Measurements from ENCODE around the gene PLCB4. TPM values are rescaled to one million over a fixed set of nuclear protein-coding genes. Genes with fewer than 3 reads are reported as not detected.

The PLCB4 gene
- total RNA-seq, 1 donor from 2014 or later: 1.6 TPM

- FAIRE-seq: no peak
These were observed 36.1 kb upstream of the PLCB4 start for GRCh38 chr20:9032758-9033157.

GRCh38 chr20:9035126-9035525 is 33.8 kb upstream of the PLCB4 start:
- FAIRE-seq: no peak
- no peaks in the 10 kb centered on the region for H3K36me3 ChIP-seq (ENCODE audit: control insufficient read depth, insufficient read depth, low read length)
- H3K27me3 ChIP-seq (ENCODE audit: control insufficient read depth, insufficient read depth, low read length): no peaks in the 10 kb centered on the region
- peak; percentile 58 for DNase-seq (ENCODE audit: low read depth)
- no peak overlapping the region for H3K4me3 ChIP-seq (ENCODE audit: low read depth, low read length)
- TF ChIP-seq CTCF (IDR thresholded peaks at IDR 0.05; ENCODE audit: insufficient read depth, low read length, severe bottlenecking): no peak

More at GRCh38 chr20:9032758-9033157, 36.1 kb upstream of the PLCB4 start:
- Histone ChIP-seq H3K27me3 (ENCODE audit: control insufficient read depth, insufficient read depth, low read length) (no peaks in the 10 kb centered on the region), H3K4me3 (ENCODE audit: low read depth, low read length) (no peak overlapping the region), H3K36me3 (ENCODE audit: control insufficient read depth, insufficient read depth, low read length) (no peaks in the 10 kb centered on the region)
- DNase-seq (ENCODE audit: low read depth): no peak
- no peak for TF ChIP-seq CTCF (IDR thresholded peaks at IDR 0.05; ENCODE audit: insufficient read depth, low read length, severe bottlenecking)

GRCh38 chr20:9036593-9036992 is 32.3 kb upstream of the PLCB4 start:
- Histone ChIP-seq H3K4me3 (ENCODE audit: low read depth, low read length) (no peak overlapping the region), H3K27me3 (ENCODE audit: control insufficient read depth, insufficient read depth, low read length) (no peaks in the 10 kb centered on the region), H3K36me3 (ENCODE audit: control insufficient read depth, insufficient read depth, low read length) (no peaks in the 10 kb centered on the region)
- DNase-seq (ENCODE audit: low read depth): peak; percentile 53
- no peak for TF ChIP-seq CTCF (IDR thresholded peaks at IDR 0.05; ENCODE audit: insufficient read depth, low read length, severe bottlenecking)
- no peak for FAIRE-seq

GRCh38 chr20:9038791-9039535 is 29.9 kb upstream of the PLCB4 start:
- H3K36me3 ChIP-seq (ENCODE audit: control insufficient read depth, insufficient read depth, low read length): no peaks in the 10 kb centered on the region

GRCh38 chr20:9040863-9041524 is 27.9 kb upstream of the PLCB4 start:
- DNase-seq (ENCODE audit: low read depth): peak; percentile 40
- no peak for FAIRE-seq
- TF ChIP-seq CTCF (IDR thresholded peaks at IDR 0.05; ENCODE audit: insufficient read depth, low read length, severe bottlenecking): no peak
- no peak overlapping the region for H3K4me3 ChIP-seq (ENCODE audit: low read depth, low read length)
- H3K36me3 ChIP-seq (ENCODE audit: control insufficient read depth, insufficient read depth, low read length): no peaks in the 10 kb centered on the region
- H3K27me3 ChIP-seq (ENCODE audit: control insufficient read depth, insufficient read depth, low read length): no peaks in the 10 kb centered on the region

More at GRCh38 chr20:9038791-9039535, 29.9 kb upstream of the PLCB4 start:
- Histone ChIP-seq H3K27me3 (ENCODE audit: control insufficient read depth, insufficient read depth, low read length) (no peaks in the 10 kb centered on the region), H3K4me3 (ENCODE audit: low read depth, low read length) (no peak overlapping the region)
- no peak for TF ChIP-seq CTCF (IDR thresholded peaks at IDR 0.05; ENCODE audit: insufficient read depth, low read length, severe bottlenecking)
- FAIRE-seq: no peak
- DNase-seq (ENCODE audit: low read depth): no peak
